HepG2 (cell line): ENCODE measurements around the gene STAT5A. TPM values are rescaled to one million over a fixed set of nuclear protein-coding genes. Genes with fewer than 3 reads are reported as not detected.

ENCODE experiments used
- FOXA1 ChIP-seq, 2 experiments: fragments of 450-650 bp in 1 of 2; sonication (generic) in 1 of 2; formaldehyde crosslinking in 1 of 2; IDR thresholded peaks; 2 replicates each; pipeline versions ENCODE4 v1.4.0 to v1.6.1; 2016 to 2020; ENCODE audit warnings: missing genetic modification reagents in 1 of 2
- HNRNPUL1 ChIP-seq: fragments of 200-400 bp; formaldehyde crosslinking; IDR thresholded peaks from 2 replicates; pipeline ENCODE4 v1.6.1; 2017; ENCODE audit warnings: low read depth, mild to moderate bottlenecking, low read length, moderate library complexity
- HOMEZ ChIP-seq: IDR thresholded peaks from 2 replicates; pipeline ENCODE4 v1.6.1; 2016; ENCODE audit warnings: low read depth
- MBNL3 ChIP-seq: fragments of 250-450 bp; sonication (Bioruptor Pico); conservative IDR thresholded peaks from 2 replicates; pipeline ENCODE4 v1.8.0; 2022; ENCODE audit warnings: mild to moderate bottlenecking, inconsistent platforms
- MLLT10 ChIP-seq: sonication (generic); formaldehyde crosslinking; IDR thresholded peaks from 2 replicates; pipeline ENCODE4 v1.4.0; 2020; ENCODE audit warnings: missing genetic modification reagents
- NFYC ChIP-seq: IDR thresholded peaks from 2 replicates; pipeline ENCODE4 v1.6.1; 2016; ENCODE audit warnings: missing genetic modification reagents, missing compliant biosample characterization
- RBFOX2 ChIP-seq: fragments of 200-400 bp; formaldehyde crosslinking; IDR thresholded peaks from 2 replicates; pipeline ENCODE4 v1.6.1; 2017; ENCODE audit warnings: low read depth, mild to moderate bottlenecking, low read length
- SNAPC4 ChIP-seq: sonication (generic); formaldehyde crosslinking; IDR thresholded peaks from 2 replicates; pipeline ENCODE4 v1.4.0; 2020; ENCODE audit warnings: mild to moderate bottlenecking, missing genetic modification reagents
- ZBTB21 ChIP-seq: sonication (generic); formaldehyde crosslinking; IDR thresholded peaks from 2 replicates; pipeline ENCODE4 v1.4.0; 2020; ENCODE audit warnings: missing genetic modification reagents
- ZEB1 ChIP-seq: IDR thresholded peaks from 2 replicates; pipeline ENCODE4 v1.6.1; 2012; ENCODE audit warnings: mild to moderate bottlenecking, low read depth, inconsistent platforms; ENCODE audit not compliant: insufficient replicate concordance
- ZNF20 ChIP-seq: sonication (generic); formaldehyde crosslinking; IDR thresholded peaks from 2 replicates; pipeline ENCODE4 v1.4.0; 2020; ENCODE audit warnings: mild to moderate bottlenecking, moderate library complexity, missing genetic modification reagents
- ZNF337 ChIP-seq: sonication (generic); formaldehyde crosslinking; IDR thresholded peaks from 2 replicates; pipeline ENCODE4 v1.5.1; 2020; ENCODE audit warnings: missing genetic modification reagents, low read depth, mild to moderate bottlenecking, borderline replicate concordance
- ZNF784 ChIP-seq: sonication (generic); formaldehyde crosslinking; IDR thresholded peaks from 2 replicates; pipeline ENCODE4 v1.5.1; 2020; ENCODE audit warnings: missing genetic modification reagents, mild to moderate bottlenecking, borderline replicate concordance
- polyA plus RNA-seq, 8 experiments: library from polyadenylated mRNA; depleted of rRNA in 3 of 8; stranded (reverse) in 7 of 8; unstranded in 1 of 8; fragments of >200 nt; fragmentation: Illumina TruSeq in 4 of 8; extraction: Trizol in 4 of 8; gene quantifications; 2 replicates each; pipeline versions ENCODE4 v1.2.1 to v1.2.3, GENCODE V29; 2011 to 2016; ENCODE audit warnings: low read depth in 4 of 8, missing spikeins in 1 of 8, mixed read lengths in 1 of 8; ENCODE audit not compliant: insufficient read depth in 1 of 8
- total RNA-seq, 5 experiments: library from RNA; depleted of rRNA; stranded (reverse); fragments of >200 nt; fragmentation: Illumina TruSeq; extraction: Trizol; gene quantifications; 2 replicates each; pipeline ENCODE4 v1.2.3, GENCODE V29; 2016; ENCODE audit warnings: low read depth in 1 of 5
- TF ChIP-seq, protein P1 (sequence below): sonication (generic); formaldehyde crosslinking; IDR thresholded peaks from 2 replicates; pipeline ENCODE4 v1.4.0; 2020; ENCODE audit warnings: mild to moderate bottlenecking, missing genetic modification reagents, borderline replicate concordance
- TF ChIP-seq, protein P2 (sequence below): sonication (generic); formaldehyde crosslinking; IDR thresholded peaks from 2 replicates; pipeline ENCODE4 v1.5.1; 2020; ENCODE audit warnings: mild to moderate bottlenecking, missing genetic modification reagents, borderline replicate concordance
- TF ChIP-seq, protein P3 (sequence below): sonication (generic); formaldehyde crosslinking; IDR thresholded peaks from 2 replicates; pipeline ENCODE4 v1.9.0; 2022; ENCODE audit warnings: missing genetic modification reagents, mild to moderate bottlenecking, borderline replicate concordance

The STAT5A gene
- total and polyA plus RNA-seq, 2 of the 13 experiments (the other 11 are each of a cell fraction or from before 2014, with no cell fraction given), result 1.4 to 4.1 TPM

DNA sequence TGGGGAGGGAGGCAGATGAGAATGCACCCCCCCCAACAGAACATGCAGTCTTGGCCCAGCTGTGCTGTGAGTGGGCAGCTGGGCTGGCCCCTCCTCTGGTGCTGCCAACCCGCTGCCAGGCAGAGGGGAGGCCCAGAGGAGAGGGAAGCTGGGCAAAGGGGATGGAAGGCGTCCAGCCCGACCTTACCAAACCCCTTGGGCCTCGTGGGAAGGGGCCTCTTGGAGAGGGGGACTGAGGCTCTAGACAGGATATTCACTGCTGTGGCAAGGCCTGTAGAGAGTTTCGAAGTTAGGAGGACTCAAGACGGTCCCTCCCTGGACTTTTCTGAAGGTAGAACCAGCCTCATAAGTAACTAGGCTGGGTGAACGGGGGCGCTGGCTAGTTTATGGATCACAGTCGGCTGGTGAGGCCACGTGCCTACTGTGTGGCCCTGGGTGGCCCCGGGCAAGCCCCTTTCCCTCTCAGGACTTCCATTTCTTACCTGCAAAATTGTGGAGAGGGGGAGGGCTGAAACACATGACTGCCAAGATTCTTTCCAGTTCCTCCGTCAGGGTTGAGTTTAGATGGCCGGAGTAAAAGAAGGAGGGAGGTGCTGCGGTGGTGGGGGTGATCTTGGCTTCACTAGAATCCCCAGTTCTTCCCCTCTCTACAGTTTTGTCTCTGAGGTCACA lies 857 bp upstream of the STAT5A start (continued):
- TF ChIP-seq ZEB1 (no peak), ZNF784 (CRISPR knock-in tag) (no peak), NFYC (no peak), ZNF20 (CRISPR knock-in tag) (no peak), MLLT10 (no peak), ZNF337 (CRISPR knock-in tag) (0 out of 2 replicates have a peak, but pooled peaks have one; percentile 28), HOMEZ (CRISPR knock-in tag) (no peak), RBFOX2 (no peak), ZBTB21 (CRISPR knock-in tag) (no peak), HNRNPUL1 (no peak), FOXA1 (IDR thresholded peaks at IDR 0.05) (no peak), FOXA1 (CRISPR knock-in tag; IDR thresholded peaks at IDR 0.05) (no peak), MBNL3 (CRISPR knock-in tag) (no peak), SNAPC4 (CRISPR knock-in tag) (peak; percentile 44; the same call in 1 of the 2 replicates)
- TF ChIP-seq, protein P1, sequence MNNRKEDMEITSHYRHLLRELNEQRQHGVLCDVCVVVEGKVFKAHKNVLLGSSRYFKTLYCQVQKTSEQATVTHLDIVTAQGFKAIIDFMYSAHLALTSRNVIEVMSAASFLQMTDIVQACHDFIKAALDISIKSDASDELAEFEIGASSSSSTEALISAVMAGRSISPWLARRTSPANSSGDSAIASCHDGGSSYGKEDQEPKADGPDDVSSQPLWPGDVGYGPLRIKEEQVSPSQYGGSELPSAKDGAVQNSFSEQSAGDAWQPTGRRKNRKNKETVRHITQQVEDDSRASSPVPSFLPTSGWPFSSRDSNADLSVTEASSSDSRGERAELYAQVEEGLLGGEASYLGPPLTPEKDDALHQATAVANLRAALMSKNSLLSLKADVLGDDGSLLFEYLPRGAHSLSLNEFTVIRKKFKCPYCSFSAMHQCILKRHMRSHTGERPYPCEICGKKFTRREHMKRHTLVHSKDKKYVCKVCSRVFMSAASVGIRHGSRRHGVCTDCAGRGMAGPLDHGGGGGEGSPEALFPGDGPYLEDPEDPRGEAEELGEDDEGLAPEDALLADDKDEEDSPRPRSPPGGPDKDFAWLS, result no peak
- TF ChIP-seq, protein P2, sequence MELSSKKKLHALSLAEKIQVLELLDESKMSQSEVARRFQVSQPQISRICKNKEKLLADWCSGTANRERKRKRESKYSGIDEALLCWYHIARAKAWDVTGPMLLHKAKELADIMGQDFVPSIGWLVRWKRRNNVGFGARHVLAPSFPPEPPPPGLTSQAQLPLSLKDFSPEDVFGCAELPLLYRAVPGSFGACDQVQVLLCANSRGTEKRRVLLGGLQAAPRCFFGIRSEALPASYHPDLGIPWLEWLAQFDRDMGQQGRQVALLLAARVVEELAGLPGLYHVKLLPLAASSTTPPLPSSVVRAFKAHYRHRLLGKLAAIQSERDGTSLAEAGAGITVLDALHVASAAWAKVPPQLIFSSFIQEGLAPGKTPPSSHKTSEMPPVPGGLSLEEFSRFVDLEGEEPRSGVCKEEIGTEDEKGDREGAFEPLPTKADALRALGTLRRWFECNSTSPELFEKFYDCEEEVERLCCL, result 0 out of 2 replicates have a peak, but pooled peaks have one; percentile 31
- TF ChIP-seq, protein P3, sequence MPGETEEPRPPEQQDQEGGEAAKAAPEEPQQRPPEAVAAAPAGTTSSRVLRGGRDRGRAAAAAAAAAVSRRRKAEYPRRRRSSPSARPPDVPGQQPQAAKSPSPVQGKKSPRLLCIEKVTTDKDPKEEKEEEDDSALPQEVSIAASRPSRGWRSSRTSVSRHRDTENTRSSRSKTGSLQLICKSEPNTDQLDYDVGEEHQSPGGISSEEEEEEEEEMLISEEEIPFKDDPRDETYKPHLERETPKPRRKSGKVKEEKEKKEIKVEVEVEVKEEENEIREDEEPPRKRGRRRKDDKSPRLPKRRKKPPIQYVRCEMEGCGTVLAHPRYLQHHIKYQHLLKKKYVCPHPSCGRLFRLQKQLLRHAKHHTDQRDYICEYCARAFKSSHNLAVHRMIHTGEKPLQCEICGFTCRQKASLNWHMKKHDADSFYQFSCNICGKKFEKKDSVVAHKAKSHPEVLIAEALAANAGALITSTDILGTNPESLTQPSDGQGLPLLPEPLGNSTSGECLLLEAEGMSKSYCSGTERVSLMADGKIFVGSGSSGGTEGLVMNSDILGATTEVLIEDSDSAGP (CRISPR knock-in tag), result no peak
